ENCODE data around the gene NIPAL4. TPM values are rescaled to one million over a fixed set of nuclear protein-coding genes. Genes with fewer than 3 reads are reported as not detected.

NIPAL4 gene
- total and polyA plus RNA-seq, 12 donors = 0.09 to 0.20 TPM; not detected in 10

DNA sequence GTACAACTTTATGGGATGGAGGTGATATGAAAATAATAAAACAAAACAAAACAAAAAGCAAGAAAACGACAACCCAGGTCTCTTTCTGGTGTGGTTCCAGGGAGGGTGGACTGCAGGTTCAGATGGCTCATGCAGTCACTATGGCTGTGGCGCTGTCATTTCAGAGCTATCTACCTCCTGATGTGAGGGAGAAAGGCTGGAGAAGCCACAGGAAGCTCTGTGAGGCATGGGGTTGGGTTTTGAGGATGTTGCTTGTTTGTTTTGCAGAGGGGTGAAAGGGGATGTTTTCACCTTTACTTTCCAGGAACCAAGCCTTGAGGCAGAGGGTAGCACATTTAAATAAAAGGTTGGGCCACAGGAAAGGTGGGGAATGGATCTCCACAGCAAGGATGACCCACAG lies 18.7 kb downstream of the NIPAL4 start:
- ATAC-seq (no peak), DNase-seq (no peak)
- H3K27me3 ChIP-seq = no peaks in the 10 kb centered on the region
- H3K4me1 ChIP-seq = peaks cover 0 to 23% (median 11%) of the 10 kb centered on the region in 9 donors
- no peaks in the 10 kb centered on the region for H3K9me3 ChIP-seq
- H3K36me3 ChIP-seq = peaks cover 0 to 75% (median 13%) of the 10 kb centered on the region in 9 donors
- no peak overlapping the region for H3K27ac ChIP-seq
- TF ChIP-seq, protein P1, sequence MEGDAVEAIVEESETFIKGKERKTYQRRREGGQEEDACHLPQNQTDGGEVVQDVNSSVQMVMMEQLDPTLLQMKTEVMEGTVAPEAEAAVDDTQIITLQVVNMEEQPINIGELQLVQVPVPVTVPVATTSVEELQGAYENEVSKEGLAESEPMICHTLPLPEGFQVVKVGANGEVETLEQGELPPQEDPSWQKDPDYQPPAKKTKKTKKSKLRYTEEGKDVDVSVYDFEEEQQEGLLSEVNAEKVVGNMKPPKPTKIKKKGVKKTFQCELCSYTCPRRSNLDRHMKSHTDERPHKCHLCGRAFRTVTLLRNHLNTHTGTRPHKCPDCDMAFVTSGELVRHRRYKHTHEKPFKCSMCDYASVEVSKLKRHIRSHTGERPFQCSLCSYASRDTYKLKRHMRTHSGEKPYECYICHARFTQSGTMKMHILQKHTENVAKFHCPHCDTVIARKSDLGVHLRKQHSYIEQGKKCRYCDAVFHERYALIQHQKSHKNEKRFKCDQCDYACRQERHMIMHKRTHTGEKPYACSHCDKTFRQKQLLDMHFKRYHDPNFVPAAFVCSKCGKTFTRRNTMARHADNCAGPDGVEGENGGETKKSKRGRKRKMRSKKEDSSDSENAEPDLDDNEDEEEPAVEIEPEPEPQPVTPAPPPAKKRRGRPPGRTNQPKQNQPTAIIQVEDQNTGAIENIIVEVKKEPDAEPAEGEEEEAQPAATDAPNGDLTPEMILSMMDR (IDR thresholded peaks at IDR 0.05) = no peak
- 94 to 95% methylated on average over 2 of the region's 2 CpGs for WGBS, 2 donors
- intact Hi-C loops (cut with DNase I) = loop anchor here in 8 of 10 donors (5.0 to 10.0 kb wide), 6 partner anchors 46 to 334 kb away; partner anchors contain the start of gene MED7 (in 1 of the 8)
- no peak overlapping the region for H3K4me3 ChIP-seq

DNA sequence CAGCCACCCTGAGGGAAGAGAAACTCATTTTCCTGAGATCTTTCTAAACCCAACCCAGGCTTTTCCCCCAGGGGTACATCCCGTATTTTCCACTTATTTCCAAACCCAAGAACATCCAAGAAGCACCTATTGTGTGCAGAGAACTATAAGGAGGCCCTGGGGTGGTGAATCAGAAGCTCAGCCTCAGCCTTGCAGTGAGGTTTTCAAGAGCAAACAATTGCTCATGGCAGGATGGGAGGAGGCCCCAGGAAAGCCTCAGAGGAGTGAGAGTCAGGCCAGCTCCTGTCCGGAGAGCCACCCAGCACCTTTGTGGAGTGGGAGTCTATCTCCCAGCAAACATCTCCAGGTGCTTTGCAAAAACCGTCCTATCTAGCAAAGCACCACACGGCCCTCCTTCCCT lies 19.2 kb downstream of the NIPAL4 start:
- WGBS, 2 donors = 80 to 84% methylated on average over 4 of the region's 4 CpGs
- ATAC-seq = peak in 2 of 8 donors; percentile 8 to 9
- intact Hi-C loops (cut with DNase I) = loop anchor here in 8 of 10 donors (5.0 to 10.0 kb wide), 6 partner anchors 47 to 334 kb away; partner anchors contain the start of gene MED7 (in 1 of the 8)
- peaks cover 0 to 18% (median 7%) of the 10 kb centered on the region in 9 donors for H3K4me1 ChIP-seq
- TF ChIP-seq, protein P1 (IDR thresholded peaks at IDR 0.05) = no peak
- peaks cover 0 to 79% (median 13%) of the 10 kb centered on the region in 9 donors for H3K36me3 ChIP-seq
- no peaks in the 10 kb centered on the region for H3K9me3 ChIP-seq
- no peaks in the 10 kb centered on the region for H3K27me3 ChIP-seq
- H3K27ac ChIP-seq = no peak overlapping the region
- no peak overlapping the region for H3K4me3 ChIP-seq
- no peak for DNase-seq

DNA sequence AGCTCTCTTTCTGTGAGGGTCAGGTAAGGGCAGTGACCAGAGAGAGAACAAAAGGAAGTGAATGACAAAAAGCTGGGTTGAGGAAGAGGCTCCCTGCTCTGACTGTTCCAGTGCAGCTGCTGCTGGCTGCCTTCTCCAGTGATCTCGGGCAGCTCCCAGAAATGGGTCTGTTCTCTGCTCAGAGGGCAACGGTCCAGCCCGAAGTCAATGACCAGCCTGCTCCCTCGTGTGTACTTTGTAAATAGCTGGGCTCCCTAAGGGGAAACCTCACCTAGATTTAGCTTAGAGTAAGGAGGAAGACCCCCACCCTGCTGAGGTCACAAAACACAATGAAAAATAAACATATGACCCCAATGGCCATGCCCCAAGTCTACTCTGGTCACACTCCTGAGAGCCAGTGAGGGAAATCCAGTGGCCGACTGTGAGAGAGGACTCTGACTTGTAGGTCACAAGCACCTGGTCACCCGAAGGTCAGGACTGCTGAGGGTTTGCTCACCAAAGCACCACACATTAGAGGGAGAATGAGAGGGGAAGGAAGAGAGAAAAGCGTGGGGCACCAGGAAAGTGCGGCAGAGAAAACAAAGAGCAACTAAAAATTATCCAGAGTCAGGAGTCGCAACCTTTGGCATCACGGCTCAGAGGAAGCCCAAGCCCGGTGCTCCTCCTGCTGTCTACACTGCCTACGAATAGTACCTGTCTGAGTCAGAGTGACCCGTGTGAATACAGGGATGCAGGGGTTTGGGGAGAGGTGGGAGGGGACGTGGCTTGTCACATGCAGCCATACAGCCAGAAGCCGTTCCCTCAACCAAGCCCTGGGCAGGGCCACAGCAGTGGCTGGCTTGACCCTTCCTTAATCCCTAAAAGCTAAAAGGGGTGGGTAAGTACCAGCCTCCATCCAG lies 19.8 kb downstream of the NIPAL4 start:
- 74 to 76% methylated on average over 15 of the region's 15 CpGs for WGBS, 2 donors
- Histone ChIP-seq H3K4me1 (peaks cover 0 to 21% (median 4%) of the 10 kb centered on the region in 9 donors), H3K9me3 (no peaks in the 10 kb centered on the region), H3K27ac (no peak overlapping the region), H3K36me3 (peaks cover 0 to 80% (median 13%) of the 10 kb centered on the region in 9 donors), H3K27me3 (no peaks in the 10 kb centered on the region), H3K4me3 (no peak overlapping the region)
- no peak for DNase-seq
- intact Hi-C loops (cut with DNase I) = loop anchor here in 8 of 10 donors (5.0 to 10.0 kb wide), 7 partner anchors 48 to 335 kb away; partner anchors contain the start of gene MED7 (in 1 of the 8)
- ATAC-seq = peak in 3 of 8 donors; percentile 13 to 35 (median 19)
- TF ChIP-seq, protein P1 (IDR thresholded peaks at IDR 0.05) = no peak

DNA sequence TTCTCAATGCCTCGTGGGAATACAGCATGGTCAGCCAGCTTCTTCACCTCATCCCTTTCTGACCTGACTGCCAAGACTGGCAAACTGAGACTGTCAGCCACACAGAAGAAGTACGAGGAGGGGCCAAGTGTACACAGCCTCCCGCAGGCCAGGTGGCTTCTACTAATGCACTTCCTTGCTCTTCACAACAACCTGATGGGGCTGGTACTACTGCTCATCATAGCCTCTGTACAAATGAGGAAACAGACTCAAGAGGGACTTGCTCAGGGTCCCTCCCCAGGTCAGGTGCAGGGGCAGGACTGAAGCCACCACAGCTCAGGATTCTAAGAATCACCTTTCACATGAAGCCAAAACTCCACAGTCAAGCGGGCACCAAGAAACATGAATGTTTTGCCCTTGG lies 21.3 kb downstream of the NIPAL4 start:
- intact Hi-C loops (cut with DNase I) = loop anchor here in 1 of 10 donors (5.0 kb wide), 1 partner anchor 234 kb away; no protein-coding TSS in a partner anchor
- no peaks in the 10 kb centered on the region for H3K9me3 ChIP-seq
- 84 to 90% methylated on average over 4 of the region's 4 CpGs for WGBS, 2 donors

More for the DNA sequence above, 21.3 kb downstream of the NIPAL4 start:
- no peak for ATAC-seq
- H3K36me3 ChIP-seq = peaks cover 0 to 88% (median 15%) of the 10 kb centered on the region in 9 donors
- no peak overlapping the region for H3K27ac ChIP-seq
- no peak overlapping the region for H3K4me3 ChIP-seq
- TF ChIP-seq, protein P1 (IDR thresholded peaks at IDR 0.05) = no peak
- peaks cover 0 to 23% (median 7%) of the 10 kb centered on the region in 9 donors for H3K4me1 ChIP-seq
- no peaks in the 10 kb centered on the region for H3K27me3 ChIP-seq
- DNase-seq = no peak

Data from heart right ventricle (tissue), 16 donors.